Loucy (cell line): ENCODE data around the gene FAM117B.
A peak's percentile ranks its signal among the peaks of the same experiment; 100 is the strongest.

ENCODE experiments used
- H2AFZ ChIP-seq: fragments of 200-600 bp; sonication (generic); 2 replicates; pipeline ENCODE4 v1.6.0; 2016; ENCODE audit warnings: antibody characterized with exemption, mild to moderate bottlenecking, low read length, moderate library complexity
- H3F3A ChIP-seq: fragments of 200-600 bp; 2 replicates; pipeline ENCODE4 v1.6.0; 2016; ENCODE audit warnings: antibody characterized with exemption, low read depth, mild to moderate bottlenecking
- H3K27me3 ChIP-seq: fragments of 200-600 bp; sonication (generic); 2 replicates; pipeline ENCODE4 v1.6.1; 2014; ENCODE audit warnings: low read length, mild to moderate bottlenecking; ENCODE audit not compliant: insufficient read depth, poor library complexity, severe bottlenecking
- H3K36me3 ChIP-seq: fragments of 200-600 bp; sonication (generic); 2 replicates; pipeline ENCODE4 v1.6.1; 2016; ENCODE audit warnings: low read length; ENCODE audit not compliant: insufficient read depth
- H3K4me1 ChIP-seq: fragments of 200-600 bp; sonication (generic); 2 replicates; pipeline ENCODE4 v1.5.1; 2014; ENCODE audit warnings: low read length, mild to moderate bottlenecking; ENCODE audit not compliant: insufficient read depth, poor library complexity, severe bottlenecking
- H3K4me2 ChIP-seq: fragments of 200-600 bp; sonication (generic); 2 replicates; pipeline ENCODE4 v1.6.0; 2014; ENCODE audit warnings: antibody characterized with exemption, low read length, low read depth, mild to moderate bottlenecking; ENCODE audit not compliant: poor library complexity, severe bottlenecking
- H3K4me3 ChIP-seq: fragments of 200-600 bp; sonication (generic); 2 replicates; pipeline ENCODE4 v1.5.1; 2014; ENCODE audit warnings: low read length, mild to moderate bottlenecking, mixed read lengths; ENCODE audit not compliant: poor library complexity, severe bottlenecking
- H3K79me2 ChIP-seq: fragments of 200-600 bp; sonication (generic); 2 replicates; pipeline ENCODE4 v1.6.1; 2014; ENCODE audit warnings: low read length; ENCODE audit not compliant: insufficient read depth
- H3K9ac ChIP-seq: fragments of 200-600 bp; sonication (generic); 2 replicates; pipeline ENCODE4 v1.6.0; 2014; ENCODE audit warnings: mild to moderate bottlenecking, low read depth, low read length, moderate library complexity; ENCODE audit not compliant: poor library complexity, severe bottlenecking
- H3K9me2 ChIP-seq: fragments of 200-600 bp; sonication (generic); replicated peaks from 2 replicates; pipeline ENCODE4 v1.6.1; 2016; ENCODE audit warnings: low read depth, low read length, mixed read lengths
- H3K9me3 ChIP-seq: fragments of 200-600 bp; sonication (generic); 2 replicates; pipeline ENCODE4 v1.6.1; 2014; ENCODE audit warnings: mild to moderate bottlenecking, antibody characterized with exemption, low read length, low read depth; ENCODE audit not compliant: insufficient read depth
- H4K20me1 ChIP-seq: fragments of 200-600 bp; sonication (generic); 2 replicates; pipeline ENCODE4 v1.6.0; 2014; ENCODE audit warnings: antibody characterized with exemption, low read length, mild to moderate bottlenecking; ENCODE audit not compliant: insufficient read depth, poor library complexity, severe bottlenecking
- EZH2phosphoT487 ChIP-seq: fragments of 200-600 bp; IDR thresholded peaks from 2 replicates; pipeline ENCODE4 v1.6.1; 2018; ENCODE audit warnings: antibody characterized with exemption, mild to moderate bottlenecking, moderate library complexity, borderline replicate concordance
- TF ChIP-seq, protein P1 (sequence below): fragments of 200-600 bp; sonication (generic); conservative IDR thresholded peaks from 2 replicates; pipeline ENCODE4 v1.5.1; 2014; ENCODE audit warnings: mild to moderate bottlenecking, antibody characterized with exemption, low read length

The FAM117B gene

DNA sequence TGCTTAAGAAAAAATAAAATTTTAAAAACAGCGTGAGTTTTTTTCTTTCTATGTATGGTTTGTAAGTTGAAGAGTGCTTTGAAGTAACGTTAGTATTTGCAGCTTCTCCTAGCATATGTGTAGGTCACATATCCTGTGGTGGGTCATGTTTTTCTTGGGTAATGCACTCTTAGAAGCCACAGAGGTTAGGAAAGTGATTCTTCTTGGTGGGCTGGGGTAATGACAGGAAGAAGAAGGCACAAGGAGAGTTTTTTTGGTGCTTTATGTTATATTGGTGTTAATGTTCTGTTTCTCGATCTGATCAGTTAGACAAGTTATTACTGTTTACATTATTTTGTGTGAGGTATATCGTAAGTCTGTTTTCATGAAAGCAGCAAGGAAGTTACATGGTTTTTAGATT, 127.8 kb downstream of the FAM117B start:
- peak overlapping the region; percentile 0 for H3K4me2 ChIP-seq

DNA sequence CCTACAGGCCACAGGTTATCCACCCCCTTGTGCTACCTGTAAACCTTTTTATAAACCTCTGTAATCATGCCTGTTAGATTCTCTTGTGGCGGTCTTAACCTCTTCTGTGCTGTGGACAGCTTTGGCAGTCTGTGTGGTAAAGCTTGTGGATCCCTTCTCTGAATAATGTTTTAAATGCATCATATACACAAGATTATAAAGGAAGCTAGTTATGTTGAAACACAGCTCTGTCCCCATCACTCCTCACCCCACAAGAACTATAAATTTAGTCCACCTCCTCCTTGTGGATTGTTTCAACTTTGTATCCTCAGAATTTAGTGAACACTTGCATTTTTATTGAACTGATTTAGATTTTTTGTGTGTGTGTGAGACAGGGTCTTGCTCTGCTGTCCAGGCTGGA, 129.1 kb downstream of the FAM117B start:
- no peaks in the 10 kb centered on the region for H4K20me1 ChIP-seq
- peaks cover 52% of the 10 kb centered on the region; the same call in 1 of the 2 replicates for H3K36me3 ChIP-seq

More for the DNA sequence above, 127.8 kb downstream of the FAM117B start:
- H2AFZ ChIP-seq = no peak overlapping the region
- no peak overlapping the region for H3K9ac ChIP-seq
- H3K4me1 ChIP-seq = peaks cover 4% of the 10 kb centered on the region
- no peaks in the 10 kb centered on the region for H3K79me2 ChIP-seq
- no peaks in the 10 kb centered on the region for H3K9me2 ChIP-seq
- H3K27me3 ChIP-seq = no peaks in the 10 kb centered on the region
- H3K9me3 ChIP-seq = no peaks in the 10 kb centered on the region
- H3K36me3 ChIP-seq = peaks cover 65% of the 10 kb centered on the region; the same call in 1 of the 2 replicates
- H4K20me1 ChIP-seq = no peaks in the 10 kb centered on the region
- H3F3A ChIP-seq = peaks cover 3% of the 10 kb centered on the region; the same call in 1 of the 2 replicates
- no peak for TF ChIP-seq EZH2phosphoT487
- TF ChIP-seq, protein P1, sequence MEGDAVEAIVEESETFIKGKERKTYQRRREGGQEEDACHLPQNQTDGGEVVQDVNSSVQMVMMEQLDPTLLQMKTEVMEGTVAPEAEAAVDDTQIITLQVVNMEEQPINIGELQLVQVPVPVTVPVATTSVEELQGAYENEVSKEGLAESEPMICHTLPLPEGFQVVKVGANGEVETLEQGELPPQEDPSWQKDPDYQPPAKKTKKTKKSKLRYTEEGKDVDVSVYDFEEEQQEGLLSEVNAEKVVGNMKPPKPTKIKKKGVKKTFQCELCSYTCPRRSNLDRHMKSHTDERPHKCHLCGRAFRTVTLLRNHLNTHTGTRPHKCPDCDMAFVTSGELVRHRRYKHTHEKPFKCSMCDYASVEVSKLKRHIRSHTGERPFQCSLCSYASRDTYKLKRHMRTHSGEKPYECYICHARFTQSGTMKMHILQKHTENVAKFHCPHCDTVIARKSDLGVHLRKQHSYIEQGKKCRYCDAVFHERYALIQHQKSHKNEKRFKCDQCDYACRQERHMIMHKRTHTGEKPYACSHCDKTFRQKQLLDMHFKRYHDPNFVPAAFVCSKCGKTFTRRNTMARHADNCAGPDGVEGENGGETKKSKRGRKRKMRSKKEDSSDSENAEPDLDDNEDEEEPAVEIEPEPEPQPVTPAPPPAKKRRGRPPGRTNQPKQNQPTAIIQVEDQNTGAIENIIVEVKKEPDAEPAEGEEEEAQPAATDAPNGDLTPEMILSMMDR = no peak
- no peak overlapping the region for H3K4me3 ChIP-seq

DNA sequence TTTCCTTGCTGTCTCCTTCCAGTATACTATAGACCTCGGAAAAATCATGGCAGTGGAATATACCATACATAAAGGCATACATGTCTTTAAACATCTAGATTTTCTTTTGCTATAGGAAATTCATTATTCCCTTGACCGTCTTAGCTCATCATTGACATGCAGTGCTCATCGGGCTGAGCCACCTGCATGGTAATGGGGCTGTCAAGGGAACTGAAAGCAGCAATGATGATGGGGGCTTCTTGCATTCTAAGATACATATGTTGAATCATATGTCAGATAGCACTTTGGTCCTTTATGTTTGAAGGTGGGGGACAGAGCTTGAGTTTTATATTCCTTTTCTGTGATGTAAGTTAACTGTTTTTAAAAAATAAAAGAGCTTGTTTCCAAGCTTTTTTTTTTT, 130.2 kb downstream of the FAM117B start:
- TF ChIP-seq, protein P1 = no peak
- TF ChIP-seq EZH2phosphoT487 = no peak
- H3K9ac ChIP-seq = no peak overlapping the region
- peaks cover 3% of the 10 kb centered on the region; the same call in 1 of the 2 replicates for H3F3A ChIP-seq
- H3K4me3 ChIP-seq = no peak overlapping the region
- no peaks in the 10 kb centered on the region for H3K9me2 ChIP-seq
- H3K27me3 ChIP-seq = no peaks in the 10 kb centered on the region
- H3K36me3 ChIP-seq = peaks cover 46% of the 10 kb centered on the region; the same call in 1 of the 2 replicates
- no peak overlapping the region for H2AFZ ChIP-seq
- H3K4me1 ChIP-seq = peaks cover 4% of the 10 kb centered on the region
- no peaks in the 10 kb centered on the region for H3K79me2 ChIP-seq
- H3K9me3 ChIP-seq = no peaks in the 10 kb centered on the region
- no peaks in the 10 kb centered on the region for H4K20me1 ChIP-seq
- H3K4me2 ChIP-seq = no peak overlapping the region

More for the DNA sequence above, 129.1 kb downstream of the FAM117B start:
- no peaks in the 10 kb centered on the region for H3K9me3 ChIP-seq
- no peak overlapping the region for H3K4me2 ChIP-seq
- H3K27me3 ChIP-seq = no peaks in the 10 kb centered on the region
- TF ChIP-seq, protein P1 = no peak
- TF ChIP-seq EZH2phosphoT487 = no peak
- H3K79me2 ChIP-seq = no peaks in the 10 kb centered on the region
- no peak overlapping the region for H3K4me3 ChIP-seq
- H3F3A ChIP-seq = peaks cover 3% of the 10 kb centered on the region; the same call in 1 of the 2 replicates
- H3K4me1 ChIP-seq = peaks cover 4% of the 10 kb centered on the region
- H2AFZ ChIP-seq = no peak overlapping the region
- H3K9me2 ChIP-seq = no peaks in the 10 kb centered on the region
- no peak overlapping the region for H3K9ac ChIP-seq
